ENCODE data around the gene CAP1.

DNA sequence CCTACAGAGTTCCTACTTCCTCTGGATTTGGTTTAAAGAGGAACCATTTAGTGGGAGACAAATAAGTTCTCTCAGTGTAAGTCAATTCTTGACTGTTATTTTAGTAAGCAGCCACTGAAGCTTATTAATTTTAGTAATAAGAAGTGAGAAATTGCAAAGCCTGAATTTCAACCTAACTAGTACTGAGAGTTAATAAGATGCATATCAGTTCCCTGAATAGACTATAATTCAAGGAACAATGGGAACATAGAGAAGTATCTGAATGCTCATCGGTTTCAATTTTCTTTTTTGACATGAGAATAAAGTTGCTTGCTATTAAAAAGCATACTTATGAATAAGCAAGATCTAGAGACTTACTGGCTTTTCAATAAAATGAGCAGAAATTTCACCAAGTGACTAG lies 64.5 kb downstream of the CAP1 start:
- TF ChIP-seq, protein P1, sequence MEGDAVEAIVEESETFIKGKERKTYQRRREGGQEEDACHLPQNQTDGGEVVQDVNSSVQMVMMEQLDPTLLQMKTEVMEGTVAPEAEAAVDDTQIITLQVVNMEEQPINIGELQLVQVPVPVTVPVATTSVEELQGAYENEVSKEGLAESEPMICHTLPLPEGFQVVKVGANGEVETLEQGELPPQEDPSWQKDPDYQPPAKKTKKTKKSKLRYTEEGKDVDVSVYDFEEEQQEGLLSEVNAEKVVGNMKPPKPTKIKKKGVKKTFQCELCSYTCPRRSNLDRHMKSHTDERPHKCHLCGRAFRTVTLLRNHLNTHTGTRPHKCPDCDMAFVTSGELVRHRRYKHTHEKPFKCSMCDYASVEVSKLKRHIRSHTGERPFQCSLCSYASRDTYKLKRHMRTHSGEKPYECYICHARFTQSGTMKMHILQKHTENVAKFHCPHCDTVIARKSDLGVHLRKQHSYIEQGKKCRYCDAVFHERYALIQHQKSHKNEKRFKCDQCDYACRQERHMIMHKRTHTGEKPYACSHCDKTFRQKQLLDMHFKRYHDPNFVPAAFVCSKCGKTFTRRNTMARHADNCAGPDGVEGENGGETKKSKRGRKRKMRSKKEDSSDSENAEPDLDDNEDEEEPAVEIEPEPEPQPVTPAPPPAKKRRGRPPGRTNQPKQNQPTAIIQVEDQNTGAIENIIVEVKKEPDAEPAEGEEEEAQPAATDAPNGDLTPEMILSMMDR (IDR thresholded peaks at IDR 0.05): no peak
- TF ChIP-seq POLR2A (IDR thresholded peaks at IDR 0.05): no peak

All from adrenal gland (tissue), 5 donors.